OCI-LY3 (cell line): ENCODE results near the gene CEACAM20.

Source experiments
- CTCF ChIP-seq: fragments of 200-600, 300-600 bp; sonication (generic); IDR thresholded peaks from 2 replicates; pipeline ENCODE4 v1.5.1; 2014; ENCODE audit warnings: antibody characterized with exemption, low read length, low read depth
- EZH2phosphoT487 ChIP-seq: fragments of 200-600 bp; shearing (Covaris generic); IDR thresholded peaks from 2 replicates; pipeline ENCODE4 v1.6.1; 2018; ENCODE audit warnings: antibody characterized with exemption, mixed run types, low read depth

DNA sequence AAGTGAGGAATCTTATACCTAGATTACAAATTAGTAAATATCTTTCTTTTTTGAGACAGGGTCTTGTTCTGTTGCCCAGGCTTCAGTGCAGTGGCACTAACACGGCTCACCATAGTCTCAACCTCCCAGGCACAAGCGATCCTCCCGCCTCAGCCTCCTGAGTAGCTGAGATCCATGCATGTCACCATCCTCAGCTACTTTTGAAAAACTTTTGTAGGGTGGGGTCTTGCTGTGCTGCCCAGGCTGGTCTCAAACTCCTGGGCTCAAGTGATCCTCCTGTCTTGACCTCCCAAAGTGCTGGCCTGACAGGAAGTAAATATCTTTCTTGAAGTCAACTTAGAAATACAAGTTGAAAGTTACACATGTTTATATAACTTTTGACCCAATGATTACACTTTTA is 20.0 kb upstream of the CEACAM20 start:
- TF ChIP-seq CTCF (no peak), EZH2phosphoT487 (no peak)
